Activated CD4-positive, CD25-positive, alpha-beta regulatory T cell treated with anti-CD3 and anti-CD28 coated beads, Interleukin-2, amount 50 U/mL, for 16 hours (primary cell): ENCODE measurements around the gene RO60.

Experiments
- DNase-seq: peaks from one replicate; pipeline ENCODE4 v3.0.0-alpha.2; 2020; ENCODE audit warnings: low read depth, low spot score

RO60 gene

DNA sequence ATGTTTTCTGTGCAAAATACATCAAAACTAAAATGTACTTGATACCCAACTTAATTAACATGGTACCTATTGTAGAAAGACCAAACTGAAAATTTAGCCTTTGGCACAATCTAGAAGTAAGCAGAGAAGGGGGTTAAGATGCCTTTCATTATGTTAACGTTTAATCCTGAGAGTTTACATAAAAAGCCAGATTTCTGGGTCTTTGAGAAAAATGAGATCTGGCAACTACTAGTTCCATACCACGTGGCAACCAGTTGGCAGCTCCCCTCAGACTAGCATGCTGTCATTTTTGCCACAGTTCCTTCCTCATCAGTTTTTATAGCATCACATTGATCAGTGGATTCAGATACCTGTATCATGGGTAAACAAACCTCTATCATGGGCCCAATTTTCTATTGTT is 1.5 kb downstream of the RO60 start:
- no peak for DNase-seq

DNA sequence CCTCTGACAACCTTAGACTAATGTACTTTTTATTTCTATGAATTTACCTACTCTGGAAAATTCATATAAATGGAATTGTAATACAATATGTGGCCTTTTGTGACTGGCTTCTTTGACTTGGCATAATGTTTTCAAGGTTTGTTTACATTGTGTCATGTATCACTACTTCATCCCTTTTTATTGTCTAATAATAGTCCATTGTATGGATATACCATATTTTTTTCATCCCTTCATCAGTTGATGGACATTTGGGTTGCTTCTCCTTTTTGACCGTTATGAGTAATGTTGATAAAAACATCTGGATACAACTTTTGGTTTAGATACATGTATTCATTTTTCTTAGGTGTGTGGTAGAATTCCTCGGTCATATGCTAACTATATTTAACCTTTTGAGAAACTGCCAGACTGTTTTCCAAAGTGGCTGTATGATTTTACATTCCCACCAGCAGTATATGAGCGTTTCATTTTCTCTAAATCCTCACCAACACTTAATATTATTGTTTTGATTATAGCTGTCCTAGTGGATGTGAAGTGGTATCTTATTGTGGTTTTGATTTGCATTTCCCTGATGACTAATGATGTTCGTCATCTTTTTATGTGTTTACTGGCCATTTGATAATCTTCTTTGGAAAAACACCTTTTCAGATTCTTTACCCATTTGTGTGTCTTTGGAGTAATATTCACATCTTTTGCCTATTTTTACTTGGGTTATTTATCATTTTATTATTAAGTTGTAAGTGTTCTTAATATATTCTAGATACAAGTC is 3.5 kb downstream of the RO60 start:
- DNase-seq = no peak

DNA sequence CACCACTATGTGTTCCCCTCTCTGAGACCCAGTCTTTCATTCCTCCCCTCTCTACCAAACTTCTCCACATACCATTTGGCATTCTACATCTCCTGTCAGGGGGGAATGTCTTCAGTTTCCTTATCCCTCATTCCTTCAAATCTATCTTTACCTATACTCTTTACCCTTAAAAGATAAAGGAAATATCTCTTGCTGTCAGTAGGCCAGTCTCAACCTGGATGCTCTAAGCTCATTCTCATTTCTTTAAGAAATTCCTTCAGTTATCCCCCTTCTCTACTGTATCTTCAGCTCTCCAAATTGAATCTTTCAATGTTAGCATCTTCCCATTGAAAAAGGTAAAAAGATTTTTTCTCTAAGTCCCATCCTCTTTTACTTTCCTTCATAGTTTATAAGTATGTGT is 6.5 kb downstream of the RO60 start:
- DNase-seq = no peak

DNA sequence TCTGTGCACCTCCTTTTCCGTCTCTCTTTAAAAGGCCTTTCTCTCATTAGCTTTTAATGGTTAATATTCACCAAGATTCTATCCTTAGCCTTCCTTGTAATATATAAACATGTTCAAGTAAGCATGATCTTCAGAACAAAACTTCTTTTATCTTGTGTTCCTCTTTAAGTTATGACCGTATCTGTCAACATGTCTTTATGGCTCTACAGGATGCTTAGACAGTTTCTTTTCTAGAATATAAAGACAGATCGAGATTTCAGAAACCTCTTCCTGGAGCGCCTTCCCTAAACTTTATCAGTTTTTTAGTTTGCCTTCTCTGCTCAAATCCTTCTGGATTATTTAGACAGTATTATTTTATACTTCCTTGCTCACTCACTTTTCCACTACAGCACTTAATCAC is 7.2 kb downstream of the RO60 start:
- no peak for DNase-seq

DNA sequence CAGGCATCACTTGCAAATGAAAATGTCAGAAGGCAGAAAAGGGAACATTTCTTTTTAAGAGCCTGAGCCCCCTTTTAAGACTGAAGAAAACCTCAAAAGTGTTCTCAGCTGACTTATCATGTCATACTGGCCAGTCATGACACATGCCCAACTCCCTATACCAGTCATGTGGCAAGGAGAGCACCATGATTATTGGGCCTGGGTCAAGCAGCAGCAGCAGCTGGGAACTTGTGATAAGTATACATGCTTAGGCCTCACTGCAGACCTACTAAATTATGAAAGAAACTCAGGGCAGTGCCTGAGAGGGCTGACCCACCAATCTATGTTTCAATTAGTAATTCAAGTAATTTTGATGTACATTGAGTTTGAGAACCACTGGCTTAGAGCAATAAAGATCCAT is 8.6 kb downstream of the RO60 start:
- no peak for DNase-seq

DNA sequence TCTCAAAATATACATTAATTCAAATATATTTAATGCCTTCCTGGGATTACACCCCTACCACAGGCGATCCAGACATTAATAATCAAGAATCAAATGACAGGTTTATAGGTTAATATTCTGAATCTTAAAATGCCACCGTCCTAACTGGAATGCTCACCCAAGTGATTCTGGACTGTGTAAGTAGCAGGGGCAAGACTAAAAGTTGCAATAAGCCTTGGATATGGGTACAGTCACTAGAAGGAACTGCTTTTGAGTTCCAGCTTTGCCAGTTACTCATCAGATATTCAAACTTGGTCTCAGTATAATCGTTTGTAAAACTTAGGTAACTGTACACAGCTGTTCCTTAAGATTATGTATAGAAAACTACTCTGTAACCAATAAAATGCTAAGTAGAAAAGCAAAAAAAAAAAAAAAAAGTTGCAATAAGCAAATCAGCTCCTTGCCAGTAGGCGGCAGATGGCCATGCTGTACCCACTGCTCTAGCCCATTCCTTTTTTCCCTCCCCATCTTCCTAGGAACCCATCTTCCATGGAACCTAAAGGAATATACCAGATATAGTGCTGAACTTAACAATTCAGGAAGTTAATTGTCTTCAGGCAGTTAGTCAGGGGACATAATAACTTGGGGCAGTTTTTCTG is 10.5 kb downstream of the RO60 start:
- no peak for DNase-seq

DNA sequence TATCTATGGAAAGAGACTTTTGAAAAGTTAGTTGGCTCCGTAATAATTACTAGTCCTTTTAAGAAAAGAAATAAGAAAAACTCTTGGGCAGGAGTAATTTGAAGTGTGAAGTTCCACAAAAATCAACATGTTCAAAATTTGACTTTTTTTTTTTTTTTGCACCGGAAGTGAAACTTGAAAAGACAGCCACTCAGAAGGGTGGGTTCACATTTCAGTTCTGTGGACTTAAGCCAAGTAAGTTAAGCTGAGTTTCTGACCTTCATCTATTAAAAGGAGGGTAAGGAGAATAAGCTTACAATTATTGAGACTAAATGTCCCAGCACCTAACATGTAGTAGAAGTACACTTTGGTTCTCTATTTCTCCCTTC is 11.0 kb downstream of the RO60 start:
- DNase-seq = no peak

DNA sequence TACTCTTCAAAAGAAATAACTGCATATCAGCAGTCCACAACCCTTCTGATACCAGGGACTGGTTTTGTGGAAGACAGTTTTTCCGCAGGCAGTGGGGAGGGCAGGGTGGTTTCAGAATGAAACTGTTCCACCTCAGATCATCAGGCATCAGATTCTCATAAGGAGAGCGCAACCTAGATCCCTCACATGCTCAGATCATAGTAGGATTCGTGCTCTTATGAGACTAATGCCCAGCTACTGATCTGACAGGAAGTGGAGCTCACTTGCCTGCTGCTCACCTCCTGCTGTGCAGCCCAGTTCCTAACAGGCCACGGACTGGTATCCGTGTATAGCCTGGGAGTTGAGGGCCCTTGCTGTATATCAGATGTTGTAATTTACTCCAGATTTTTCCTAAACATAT is 11.5 kb downstream of the RO60 start:
- DNase-seq = no peak

DNA sequence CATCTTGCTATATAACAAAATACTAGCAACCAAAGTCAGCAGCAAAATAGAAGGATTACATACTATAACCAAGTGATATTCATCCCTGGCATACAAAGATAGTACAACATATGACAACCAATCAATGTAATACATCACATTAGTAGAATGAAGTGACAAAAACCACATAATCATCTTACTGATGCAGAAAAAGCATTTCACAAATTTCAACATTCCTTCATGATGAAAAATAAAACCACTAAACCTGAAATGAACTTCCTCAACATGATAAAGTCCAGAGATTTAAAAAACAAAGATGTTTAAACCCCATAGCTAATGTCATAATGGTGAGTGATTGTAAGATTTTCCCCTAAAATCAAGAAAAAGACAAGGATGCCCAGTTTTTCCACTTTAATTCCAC is 18.6 kb downstream of the RO60 start:
- no peak for DNase-seq

DNA sequence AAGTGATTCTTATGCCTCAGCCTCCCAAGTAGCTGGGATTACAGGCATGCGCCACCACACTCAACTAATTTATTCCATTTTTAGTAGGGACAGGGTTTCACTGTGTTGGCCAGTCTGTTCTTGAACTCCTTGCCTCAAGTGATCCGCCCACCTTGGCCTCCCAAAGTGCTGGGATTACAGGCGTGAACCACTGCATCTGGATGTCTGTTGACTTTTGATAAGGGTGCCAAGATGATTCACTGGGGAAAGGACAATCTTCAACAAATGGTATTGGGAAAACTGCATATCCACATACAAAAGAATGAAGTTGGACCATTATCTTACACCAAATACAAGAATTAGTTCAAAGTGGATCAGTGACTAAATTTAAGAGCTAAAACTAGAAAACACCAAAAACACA is 19.8 kb downstream of the RO60 start:
- DNase-seq = no peak

DNA sequence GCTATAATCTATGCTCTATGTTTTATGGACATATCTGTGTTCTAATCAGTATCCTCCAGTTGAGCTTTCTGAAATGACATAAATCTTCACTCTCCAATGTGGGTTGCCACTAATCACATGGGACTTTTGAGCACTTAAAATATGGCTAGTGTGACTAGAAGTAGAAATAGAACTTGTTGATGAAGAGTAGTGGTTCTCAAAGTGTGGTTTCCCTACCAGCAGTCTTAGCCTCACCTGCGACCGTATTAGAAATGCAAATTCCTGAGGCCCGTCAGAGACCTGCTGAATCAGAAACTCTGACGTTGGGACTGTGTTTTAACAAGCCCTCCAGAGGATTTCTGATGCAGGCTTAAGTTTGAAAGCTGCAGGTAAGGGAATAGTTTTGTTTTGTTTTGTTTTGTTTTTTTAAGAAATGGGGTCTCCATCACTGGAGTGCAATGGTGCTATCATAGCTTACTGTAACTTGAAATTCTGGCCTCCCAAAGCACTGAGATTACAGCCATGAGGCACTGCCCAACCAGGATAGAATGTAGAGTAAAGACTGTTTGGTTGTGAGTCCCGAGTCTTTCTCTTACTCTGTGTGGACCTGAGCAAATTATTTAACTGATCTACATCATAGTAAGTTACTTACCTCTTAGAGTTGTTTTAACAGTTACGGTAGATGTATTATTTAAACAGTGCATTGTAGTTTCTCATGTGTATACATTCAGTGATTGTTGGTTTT is 24.1 kb downstream of the RO60 start:
- DNase-seq = no peak

DNA sequence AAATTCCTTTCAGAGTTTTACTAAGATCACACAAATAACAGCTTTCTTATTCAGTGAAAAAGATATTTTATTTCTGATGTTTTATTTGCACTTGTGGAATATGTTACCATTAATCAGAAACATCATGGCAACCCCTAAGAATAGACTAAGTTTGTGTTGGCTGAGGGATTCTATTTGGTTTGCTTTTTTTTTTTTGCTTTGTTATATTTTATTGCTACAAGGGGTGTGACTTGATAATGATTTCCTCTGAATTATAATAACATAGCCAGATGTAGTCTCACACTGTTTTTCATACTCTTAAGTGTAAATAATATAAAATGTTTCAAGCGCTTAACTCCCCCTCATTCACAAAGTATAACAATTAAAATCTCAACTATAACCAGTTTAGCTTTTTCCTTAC is 25.9 kb downstream of the RO60 start:
- no peak for DNase-seq

DNA sequence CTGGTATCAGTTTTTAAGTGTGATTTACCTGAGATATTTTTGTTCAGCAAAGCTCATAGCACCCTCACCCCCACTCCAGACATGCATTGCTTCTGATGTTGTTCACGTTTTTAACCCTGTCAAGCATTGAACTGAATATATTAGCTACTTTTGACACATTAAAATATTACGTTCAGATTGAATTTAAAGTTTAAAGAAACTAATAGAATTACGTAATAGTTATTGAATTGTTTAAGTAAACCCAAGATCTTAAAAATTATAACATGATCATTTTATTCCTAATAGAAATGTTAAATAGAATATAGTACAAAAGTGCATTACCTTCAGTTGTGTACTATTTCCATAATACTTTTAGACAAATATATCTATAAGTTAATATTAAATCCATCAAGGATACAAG is 26.9 kb downstream of the RO60 start:
- no peak for DNase-seq

DNA sequence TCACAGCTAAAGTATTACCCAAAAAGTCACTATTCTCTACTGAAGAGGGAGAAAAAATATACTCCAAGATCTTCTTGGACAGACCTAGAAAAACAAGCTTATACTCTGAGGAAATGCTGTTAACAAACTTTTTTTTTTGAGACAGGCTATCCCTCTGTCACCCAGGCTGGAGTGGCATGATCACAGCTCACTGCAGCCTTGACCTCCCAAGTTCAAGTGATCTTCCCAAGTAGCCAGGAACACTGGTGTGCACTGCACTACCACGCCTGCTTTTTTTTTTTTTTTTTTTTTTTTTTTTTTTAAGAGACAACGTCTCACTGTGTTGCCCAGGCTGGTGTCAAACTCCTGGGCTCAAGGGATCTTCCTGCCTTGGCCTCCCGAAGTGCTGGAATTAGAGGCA is 28.5 kb downstream of the RO60 start:
- DNase-seq = no peak

DNA sequence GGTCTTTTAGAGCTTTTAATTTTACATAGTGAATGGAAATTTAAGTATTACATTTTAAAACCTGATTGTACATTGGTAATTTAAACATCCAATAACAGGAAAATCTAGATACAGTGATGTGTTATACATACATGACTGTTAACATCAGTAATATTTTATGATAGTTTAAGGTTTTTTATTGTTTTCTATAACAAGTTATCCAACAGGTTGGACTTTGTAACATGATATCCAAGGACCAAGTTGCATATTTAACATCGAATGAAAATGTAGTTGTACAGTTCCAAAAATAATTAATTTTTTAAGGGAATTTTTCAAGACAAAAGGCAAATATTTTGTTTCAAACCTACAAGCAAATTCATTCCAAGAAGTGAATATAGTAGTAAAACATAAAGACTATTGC is 31.5 kb downstream of the RO60 start:
- DNase-seq = no peak

DNA sequence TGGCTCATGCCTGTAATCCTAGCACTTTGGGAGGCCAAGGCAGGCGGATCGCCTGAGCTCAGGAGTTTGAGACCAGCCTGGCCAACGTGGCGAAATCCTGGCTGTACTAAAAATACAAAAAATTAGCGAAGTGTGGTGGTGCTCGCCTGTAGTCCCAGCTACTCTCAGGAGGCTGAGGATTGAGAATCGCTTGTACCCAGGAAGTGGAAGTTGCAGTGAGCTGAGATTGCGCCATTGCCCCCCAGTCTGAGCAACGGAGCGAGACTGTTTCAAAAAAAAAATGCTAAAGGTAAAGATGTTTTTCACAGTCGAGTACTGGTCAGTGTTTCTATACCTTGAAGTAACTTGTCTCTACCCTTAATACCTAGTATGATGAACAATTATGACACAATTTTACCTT is 34.7 kb downstream of the RO60 start:
- no peak for DNase-seq

DNA sequence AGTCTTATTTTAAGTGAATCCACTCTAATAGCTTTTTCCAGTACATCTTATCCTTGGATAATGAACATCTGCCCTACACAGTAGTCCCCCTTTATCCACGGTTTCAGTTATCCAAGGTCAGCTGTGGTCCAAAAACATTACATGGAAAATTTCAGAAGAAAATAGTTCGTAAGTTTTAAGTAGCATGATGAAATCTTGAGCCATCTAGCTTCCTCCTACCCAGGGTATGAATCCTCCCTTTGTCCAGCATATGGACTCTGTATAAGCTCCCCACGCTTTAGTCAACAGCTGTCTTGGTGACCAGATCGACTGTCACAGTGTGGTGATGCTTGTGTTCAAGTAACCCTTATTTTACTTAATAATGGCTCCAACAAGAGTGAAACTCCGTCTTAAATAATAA is 43.2 kb downstream of the RO60 start:
- no peak for DNase-seq

DNA sequence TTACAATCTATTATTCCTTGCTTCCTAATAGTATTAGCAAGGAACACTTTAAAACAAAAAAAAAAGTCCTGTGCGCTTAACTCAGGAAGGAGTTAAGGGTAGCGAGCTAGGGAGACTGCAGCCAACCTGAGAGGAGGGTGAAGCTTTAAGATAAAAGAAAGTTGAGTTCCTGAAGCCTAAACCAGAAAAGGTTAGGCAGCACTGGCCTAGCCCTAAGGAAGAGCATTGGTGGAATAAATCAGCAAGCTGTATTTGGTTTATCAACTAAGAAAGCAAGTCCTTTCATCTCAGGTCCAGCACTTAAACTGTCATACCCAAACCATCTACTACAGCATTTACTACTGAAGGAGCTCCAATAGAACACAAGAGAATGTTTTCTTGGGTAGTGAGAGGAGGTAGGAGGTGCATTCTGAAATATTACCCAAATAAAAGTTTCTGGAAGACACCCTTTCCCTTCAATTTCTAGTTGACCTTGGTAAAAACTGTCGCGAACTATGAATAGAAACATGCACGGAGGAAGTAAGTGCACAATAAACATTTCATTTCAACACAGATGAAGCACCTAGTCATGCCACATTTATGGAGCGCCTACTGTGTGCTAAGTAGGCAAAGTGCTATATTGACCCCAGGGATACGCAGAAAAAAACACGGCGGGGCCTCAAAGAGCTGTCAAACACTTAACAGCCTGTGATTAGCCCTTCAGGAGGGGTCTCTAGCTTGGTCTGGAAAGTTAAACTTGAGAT is 44.5 kb downstream of the RO60 start:
- no peak for DNase-seq

DNA sequence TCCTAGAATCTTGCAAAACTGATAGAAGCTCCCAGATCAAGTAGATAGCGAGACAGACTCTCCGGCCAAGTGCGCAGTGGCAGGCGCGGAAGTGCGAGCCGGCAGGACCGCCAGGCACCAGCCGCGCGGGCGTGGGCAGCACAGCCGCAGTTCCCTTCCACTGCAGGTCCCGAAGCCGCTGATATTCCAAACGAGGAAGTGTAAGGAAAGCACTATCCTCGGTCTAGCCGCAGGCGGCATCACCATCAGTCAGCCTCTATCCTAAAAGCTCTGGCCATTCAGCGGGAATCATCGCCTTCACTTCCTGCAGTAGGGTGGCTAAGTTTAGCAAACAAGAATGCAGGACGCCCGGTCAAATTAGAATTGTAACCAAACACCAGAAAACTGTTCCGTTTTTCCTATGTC is 45.1 kb downstream of the RO60 start:
- DNase-seq = no peak

DNA sequence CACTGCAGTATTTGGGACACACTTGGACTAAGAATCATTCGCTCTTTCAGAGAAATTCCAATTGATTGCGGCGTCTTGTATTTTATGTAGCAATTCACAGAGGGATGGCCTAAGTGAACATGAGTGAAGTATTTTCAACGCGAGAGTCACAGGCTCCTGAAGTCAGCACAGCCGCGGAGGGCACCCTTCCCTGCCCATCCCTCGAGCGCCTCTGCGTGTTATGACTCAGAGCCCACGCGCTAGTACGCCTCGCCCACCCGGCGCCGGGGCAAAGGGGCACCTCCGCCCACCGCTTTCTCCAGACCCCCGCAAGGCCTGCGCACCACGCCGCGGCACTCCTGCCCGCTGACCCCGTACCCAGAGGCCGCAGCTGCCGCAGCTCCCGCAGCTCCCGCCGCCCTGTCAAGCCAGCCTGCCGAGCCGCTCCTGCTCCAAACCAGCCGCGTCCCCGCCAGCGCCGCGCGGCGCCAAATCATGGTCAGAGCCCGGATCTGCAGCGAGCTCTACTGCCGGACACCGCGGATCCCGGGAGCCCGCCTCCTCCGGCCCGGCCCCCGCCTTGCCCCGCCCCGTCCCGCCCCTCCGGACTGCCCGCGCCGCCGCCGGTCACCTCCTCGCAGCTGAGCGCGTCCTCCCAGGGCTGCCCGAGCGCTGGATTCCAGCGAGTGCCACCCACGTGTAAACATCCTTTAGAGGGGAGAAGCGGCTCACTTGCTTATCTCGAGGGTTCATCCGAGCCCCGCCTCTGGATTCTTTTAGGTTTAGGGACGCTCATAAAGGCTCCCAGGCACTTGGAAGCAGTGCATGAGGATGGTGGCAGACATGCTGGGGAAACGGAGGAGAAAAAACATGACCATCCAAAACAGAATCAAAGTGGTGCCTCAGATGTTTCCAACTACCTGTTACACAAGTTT is 45.8 kb downstream of the RO60 start, which contains the start of gene GLRX2:
Gene GLRX2, minus strand, starts transcription at position 508 of the 914 bp plus-strand sequence. Its CDS starts 32 bp downstream, at position 476.
- DNase-seq = no peak

DNA sequence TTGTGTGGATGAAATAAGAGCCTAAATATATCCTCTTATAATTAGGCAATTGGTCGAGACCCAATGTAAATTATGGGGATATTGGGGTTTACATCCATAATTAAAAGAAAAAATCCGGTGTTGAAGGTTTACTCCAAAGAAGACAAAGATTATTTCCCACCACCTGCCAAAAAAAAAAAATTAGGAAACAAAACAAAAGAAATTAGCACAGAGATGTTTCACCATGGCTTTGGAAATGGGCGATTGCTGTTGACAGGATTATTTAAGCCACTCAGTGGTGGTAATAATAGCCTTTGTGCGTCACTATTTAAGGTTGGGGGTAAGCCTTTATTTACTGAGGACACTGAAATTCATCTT is 46.4 kb downstream of the RO60 start:
- DNase-seq = no peak
